Measurements from ENCODE around the gene GMCL1.

- TF ChIP-seq EZH2 (IDR thresholded peaks at IDR 0.05; ENCODE audit: low read depth, unreplicated experiment) (no peak), CREB1 (CRISPR knock-in tag; IDR thresholded peaks at IDR 0.05; ENCODE audit: low read depth) (no peak)
- TF ChIP-seq, protein P1, sequence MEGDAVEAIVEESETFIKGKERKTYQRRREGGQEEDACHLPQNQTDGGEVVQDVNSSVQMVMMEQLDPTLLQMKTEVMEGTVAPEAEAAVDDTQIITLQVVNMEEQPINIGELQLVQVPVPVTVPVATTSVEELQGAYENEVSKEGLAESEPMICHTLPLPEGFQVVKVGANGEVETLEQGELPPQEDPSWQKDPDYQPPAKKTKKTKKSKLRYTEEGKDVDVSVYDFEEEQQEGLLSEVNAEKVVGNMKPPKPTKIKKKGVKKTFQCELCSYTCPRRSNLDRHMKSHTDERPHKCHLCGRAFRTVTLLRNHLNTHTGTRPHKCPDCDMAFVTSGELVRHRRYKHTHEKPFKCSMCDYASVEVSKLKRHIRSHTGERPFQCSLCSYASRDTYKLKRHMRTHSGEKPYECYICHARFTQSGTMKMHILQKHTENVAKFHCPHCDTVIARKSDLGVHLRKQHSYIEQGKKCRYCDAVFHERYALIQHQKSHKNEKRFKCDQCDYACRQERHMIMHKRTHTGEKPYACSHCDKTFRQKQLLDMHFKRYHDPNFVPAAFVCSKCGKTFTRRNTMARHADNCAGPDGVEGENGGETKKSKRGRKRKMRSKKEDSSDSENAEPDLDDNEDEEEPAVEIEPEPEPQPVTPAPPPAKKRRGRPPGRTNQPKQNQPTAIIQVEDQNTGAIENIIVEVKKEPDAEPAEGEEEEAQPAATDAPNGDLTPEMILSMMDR (conservative IDR thresholded peaks at IDR 0.05; ENCODE audit: low read depth in 2 of 2): peak; percentile 68 to 87
Observed at GRCh38 chr2:69911985-69912563, 82.6 kb downstream of the GMCL1 start.

Measured in GM23338 (cell line).